GM11168 (cell line): ENCODE results near the gene FGFRL1.

Source experiments
- in situ Hi-C: fragments of 300-500 bp; cut with MboI; formaldehyde crosslinking; loops from one replicate; pipeline ENCODE4 v1.12.0; 2022; ENCODE audit warnings: low sequenced_read_pairs; ENCODE audit not compliant: unreplicated experiment

The FGFRL1 gene

DNA sequence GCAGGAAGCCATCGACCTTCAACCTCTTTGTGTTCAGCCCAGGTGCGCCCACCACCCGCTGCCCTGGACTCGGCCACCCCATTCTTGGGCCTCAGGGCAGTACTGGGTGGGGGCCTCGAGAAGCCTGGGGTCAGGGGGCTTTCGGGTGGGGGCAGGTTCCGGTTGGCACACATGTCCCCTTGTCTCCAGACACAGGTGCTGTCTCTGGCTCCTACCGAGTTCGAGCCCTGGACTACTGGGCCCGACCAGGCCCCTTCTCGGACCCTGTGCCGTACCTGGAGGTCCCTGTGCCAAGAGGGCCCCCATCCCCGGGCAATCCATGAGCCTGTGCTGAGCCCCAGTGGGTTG lies 7.4 kb upstream of the FGFRL1 start:
- in situ Hi-C loops, result no loop called here

DNA sequence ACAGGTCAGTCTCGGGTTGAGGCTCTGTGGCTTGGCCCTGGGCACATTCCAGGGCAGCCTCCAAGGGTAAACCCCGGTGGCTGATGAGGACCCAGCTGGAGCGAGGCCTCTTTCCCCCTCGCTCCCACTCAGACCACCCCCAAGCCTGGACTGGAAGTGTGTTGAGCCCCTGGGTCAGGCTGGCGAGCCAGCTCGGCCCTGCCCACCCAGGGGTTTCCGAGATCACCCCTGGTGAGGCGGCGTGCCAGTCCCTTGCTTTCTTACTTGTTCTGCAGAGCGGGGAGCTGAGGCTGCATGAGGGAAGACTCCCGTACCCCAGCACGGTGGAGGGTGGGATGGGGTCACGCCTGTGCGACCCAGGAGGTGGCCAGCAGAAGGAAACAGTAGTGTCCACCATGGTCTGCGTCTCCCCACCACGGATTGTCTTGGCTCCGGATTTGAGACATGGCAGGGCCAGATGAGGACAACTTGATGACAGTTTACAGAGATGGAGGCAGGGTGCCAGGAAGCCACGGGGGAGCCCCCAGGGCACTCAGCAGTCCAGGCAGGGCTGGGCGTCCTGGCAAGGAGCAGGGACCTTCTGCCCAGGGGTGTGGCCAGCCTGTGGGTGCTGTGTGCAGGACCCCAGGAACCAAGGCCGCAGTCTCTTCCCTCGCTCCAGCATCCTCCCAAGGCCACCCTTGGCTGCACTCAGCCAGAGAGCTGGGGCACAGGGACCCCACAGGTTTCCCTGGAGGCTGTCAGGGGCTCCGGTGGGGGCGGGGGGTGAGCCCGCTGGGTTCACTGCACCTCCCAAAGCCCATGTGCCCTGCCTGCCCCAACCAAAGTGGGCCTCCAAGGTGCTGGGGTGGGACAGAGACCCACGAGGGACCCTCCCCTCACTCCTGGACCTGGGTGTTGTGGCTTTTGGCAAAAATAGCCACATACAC lies 6.6 kb upstream of the FGFRL1 start:
- in situ Hi-C loops, result no loop called here

DNA sequence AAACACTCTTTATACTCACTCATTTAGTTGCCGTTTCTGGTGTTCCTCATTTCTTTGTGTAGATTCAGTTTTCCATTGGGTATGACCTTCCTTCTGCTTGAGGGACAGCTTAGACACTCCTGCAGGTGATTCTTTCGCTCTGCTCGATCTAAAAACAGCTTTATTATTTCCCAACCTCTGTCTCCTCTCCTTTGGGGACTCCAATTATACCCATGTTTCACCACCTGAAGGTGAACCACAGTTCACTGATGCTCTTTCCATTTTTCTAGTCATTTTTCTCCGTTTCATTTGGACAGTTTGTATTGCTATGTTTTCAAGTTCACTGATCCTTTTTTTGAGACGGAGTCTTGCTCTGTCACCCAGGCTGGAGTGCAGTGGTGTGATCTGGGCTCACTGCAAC lies 4.6 kb upstream of the FGFRL1 start:
- in situ Hi-C loops, result no loop called here

GRCh38 chr4:1008840-1009541 lies 2.4 kb upstream of the FGFRL1 start:
- in situ Hi-C loops, result no loop called here

GRCh38 chr4:1009542-1010394 lies 1.7 kb upstream of the FGFRL1 start:
- in situ Hi-C loops, result no loop called here

- in situ Hi-C loops, result no loop called here
Measured at GRCh38 chr4:1010395-1011021, 918 bp upstream of the FGFRL1 start.

- in situ Hi-C loops, result no loop called here
Measured at GRCh38 chr4:1011666-1012033, 224 bp downstream of the FGFRL1 start.

DNA sequence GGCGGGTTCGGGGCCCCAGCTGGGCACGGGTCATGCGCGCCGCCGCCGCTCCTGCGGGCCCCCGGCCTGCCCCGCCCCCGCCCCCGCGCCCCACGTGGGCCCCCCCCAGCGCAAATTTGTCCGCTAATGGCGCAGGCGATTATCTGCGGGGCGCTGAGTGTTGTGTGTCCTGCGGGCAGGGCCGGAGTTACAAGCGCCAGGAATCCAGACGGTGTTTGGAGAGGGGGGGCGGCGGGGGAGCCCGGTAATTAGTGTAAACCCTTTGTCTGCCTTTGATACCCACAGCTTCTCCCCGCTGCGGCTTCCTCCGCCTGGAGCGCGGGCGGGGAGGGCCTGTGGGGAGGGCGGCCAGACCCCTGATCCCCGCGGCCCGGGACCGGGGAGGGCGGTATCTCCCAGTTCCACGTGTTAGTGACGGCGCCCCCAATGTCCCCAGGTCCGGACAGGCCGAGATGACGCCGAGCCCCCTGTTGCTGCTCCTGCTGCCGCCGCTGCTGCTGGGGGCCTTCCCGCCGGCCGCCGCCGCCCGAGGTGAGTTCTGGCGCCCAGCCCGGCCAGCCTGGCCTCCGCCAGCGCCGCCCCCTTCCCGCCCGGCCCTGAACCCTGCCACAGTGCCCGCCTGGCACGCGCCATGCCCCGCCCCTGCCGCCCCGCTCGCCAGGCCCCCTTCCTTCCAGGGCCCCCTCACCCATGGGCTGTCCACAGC lies 761 bp downstream of the FGFRL1 start:
- in situ Hi-C loops, result no loop called here

DNA sequence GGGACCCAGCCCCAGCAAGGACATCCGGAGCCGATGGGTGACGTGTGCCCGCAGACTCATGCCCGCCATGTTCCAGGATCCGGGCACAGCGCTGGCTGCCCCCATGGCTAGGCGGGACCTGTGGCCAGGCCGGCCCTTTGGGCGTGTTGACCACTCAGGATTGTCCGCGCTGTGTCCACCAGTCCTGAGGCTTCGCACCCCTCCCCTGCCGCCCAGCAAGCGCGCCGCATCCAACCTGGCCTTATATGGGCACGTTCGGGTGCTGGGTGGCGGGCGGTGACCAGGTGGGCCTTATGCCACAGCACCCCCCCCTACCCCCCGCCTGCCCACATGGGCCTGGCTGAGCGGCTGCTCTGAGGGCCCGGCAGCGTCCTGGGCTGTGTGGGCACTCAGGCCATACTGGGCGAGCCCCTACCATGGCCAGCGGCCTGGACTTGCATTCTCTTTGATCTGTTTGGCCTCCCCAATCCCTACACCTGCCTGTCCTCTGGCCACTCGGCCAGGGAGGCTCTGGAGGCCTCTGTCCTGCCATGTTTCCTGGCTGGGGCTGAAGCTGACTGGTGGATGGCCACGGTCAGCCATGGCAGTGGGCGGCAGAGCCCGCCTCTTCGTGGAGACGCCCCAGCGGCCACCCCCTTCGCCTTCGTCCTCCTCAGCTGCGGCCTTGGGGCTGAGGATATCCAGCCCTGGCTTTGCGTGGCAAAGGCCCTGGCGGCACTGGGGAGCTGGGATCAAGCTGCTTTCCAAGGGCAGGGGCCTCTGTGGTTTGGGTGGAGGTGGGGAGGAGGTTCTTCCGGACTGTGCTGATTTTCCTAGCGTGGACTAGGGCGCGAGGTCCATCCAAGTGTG lies 2.0 kb downstream of the FGFRL1 start:
- in situ Hi-C loops, result no loop called here

DNA sequence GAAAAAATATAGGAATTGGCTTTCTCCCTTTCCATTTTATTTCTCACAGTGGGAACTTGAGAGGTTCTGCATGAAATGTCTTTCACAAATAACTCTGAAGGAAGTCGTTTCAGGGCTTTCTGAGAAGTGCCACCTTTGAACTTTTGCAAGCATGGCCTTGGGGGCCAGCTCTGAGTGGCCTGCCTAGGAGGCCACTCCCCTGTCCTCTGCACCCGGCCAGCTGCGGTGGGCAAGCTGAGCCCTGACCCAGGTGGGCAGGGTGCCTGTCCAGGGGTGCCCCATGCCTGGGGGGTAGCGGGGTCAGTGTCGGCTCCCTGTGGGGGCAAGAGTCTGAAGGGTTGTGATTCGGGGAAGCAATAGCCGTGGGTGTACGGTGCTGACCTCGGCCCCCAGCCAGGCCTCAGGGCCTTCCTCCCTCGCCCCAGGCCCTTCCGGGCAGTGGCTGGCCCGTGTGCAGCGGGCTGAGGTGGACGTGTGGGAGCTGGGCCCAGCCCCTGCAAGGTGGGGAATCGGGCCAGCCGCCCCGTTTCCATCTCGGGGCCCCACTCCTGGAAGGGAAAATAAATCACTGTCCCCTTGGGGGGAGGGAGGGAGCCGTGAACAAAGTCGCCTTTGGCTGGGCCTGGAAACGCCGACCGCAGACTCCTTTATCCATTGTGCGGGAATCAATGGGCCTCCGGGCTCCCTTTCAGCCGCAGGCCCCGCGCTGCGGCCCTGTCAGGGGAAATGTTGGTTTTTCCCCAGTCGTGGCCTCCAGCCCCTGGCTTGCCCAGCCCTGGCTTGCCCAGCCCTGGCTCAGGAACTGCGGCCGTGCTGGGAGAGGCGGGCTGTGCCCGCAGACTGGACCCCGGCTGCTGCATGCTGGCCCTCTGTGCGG lies 3.1 kb downstream of the FGFRL1 start:
- in situ Hi-C loops, result no loop called here

DNA sequence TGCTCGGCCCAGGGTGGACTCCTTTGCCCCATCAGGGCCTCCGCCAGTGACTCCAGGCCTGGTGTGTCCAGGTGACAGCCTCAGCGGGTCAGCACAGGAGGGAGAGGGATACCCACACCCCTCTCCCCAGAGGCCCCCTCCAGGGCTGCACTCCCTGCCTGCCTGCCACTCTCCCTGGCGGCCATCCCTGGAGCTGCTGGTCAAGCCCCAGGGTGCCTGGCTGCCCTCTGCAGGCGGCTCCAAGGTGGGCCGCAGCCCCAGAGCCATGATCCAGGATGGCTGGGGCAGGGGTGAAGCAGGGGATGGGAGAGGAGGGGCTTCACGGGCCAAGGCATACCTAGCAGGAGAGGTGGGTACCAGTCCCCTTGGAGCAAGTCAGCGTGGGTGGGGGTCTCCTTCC lies 3.8 kb downstream of the FGFRL1 start:
- in situ Hi-C loops, result no loop called here

- in situ Hi-C loops, result no loop called here
Measured at GRCh38 chr4:1015746-1016145, 4.3 kb downstream of the FGFRL1 start.

GRCh38 chr4:1017211-1017610 lies 5.8 kb downstream of the FGFRL1 start:
- in situ Hi-C loops, result no loop called here

DNA sequence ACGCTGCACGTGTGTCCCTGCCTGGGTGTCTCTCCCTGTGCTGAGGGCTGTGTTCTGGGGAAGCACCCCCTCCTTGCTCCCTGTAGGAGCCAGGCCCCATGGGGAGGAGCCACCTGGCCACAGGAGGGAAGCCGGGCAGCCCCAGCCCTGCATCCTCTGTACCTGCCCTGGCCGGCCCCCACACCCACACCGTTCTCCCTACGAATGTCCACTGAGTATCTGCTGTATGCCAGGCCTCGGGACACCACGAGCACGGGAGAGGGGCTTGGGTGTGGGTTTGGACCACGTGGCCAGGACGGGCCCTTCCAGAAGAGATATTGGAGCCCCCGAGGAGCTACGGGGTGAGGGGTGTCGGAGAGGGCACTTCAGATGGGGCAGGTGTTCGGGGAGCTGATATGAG lies 6.3 kb downstream of the FGFRL1 start:
- in situ Hi-C loops, result no loop called here

DNA sequence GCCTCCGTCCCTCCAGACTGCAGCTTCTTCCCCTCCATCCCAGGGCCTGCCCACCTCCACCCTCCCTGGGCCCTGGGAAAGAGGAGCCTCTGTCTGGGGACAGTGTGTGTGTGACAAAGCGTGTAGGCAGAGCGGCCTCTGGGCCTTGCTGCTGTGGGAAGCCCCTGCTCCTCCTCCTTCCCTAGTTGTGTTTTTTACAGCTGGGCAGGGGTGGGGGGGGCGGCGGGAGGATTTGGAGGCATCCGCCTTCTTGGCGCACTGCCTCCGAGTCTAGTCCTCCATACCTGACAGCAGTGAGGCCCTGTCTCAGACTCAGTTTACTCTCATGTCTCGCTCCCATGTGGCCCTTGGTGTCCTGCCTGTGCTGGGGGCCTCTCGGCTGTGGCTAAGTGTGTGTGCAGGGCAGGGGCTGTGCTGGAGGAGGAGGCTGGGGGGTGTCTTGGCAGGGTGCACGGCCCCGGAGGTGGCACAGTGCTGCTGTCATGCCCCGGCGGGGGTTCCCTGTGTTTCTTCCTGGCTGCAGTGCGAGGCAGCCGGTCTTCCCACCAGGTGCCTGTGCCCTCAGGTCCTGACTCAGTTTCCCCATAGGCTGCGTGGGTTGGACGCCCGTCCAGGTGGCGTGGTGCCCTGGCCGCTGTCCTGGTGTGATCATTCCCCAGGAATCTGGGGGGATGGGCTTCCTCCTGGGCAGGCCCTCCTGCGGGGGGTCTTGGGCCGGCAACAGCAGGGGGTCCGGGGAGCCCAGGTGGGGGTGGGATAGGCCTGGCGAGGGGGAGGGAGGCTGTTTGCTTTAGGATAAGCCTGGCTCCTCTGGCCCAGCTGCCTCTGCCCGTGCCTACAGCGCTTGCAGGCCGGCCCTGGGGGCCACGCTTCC lies 7.0 kb downstream of the FGFRL1 start:
- in situ Hi-C loops, result no loop called here

DNA sequence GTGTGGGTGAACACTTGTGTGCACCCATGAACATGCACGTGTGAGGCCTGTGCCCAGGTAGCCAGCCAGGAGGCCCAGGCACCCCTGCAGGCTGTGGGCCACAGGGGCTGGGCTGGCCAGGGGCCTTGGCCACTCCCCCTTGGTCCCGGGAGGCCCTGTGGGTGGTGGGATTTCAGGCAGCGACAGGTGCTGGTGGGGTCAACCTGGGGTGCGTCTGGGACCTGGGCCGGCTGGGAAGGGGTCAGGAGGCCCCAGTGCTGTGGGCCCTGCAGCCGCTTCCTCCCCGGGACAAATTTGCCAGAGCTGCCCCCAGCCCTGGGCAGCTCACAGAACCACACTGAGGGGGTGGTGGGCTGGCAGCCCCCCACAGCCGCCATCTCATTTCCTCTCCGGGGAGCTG lies 7.9 kb downstream of the FGFRL1 start:
- in situ Hi-C loops, result no loop called here
